ENCODE measurements around the gene ELOVL5.

DNA sequence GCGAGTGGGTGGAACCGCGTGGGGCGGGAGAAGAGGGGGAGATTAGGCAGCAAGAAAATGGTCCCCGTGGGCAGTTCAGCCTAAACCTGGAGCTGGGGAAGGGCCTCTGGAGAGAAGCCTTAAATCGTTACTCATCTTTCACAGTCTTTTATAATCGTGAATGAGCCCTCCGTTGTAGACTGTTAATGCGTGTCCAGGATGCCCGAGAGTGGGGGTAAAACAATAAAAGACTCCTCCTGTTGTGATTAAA, 11.0 kb upstream of the ELOVL5 start:
- TF ChIP-seq, protein P1, sequence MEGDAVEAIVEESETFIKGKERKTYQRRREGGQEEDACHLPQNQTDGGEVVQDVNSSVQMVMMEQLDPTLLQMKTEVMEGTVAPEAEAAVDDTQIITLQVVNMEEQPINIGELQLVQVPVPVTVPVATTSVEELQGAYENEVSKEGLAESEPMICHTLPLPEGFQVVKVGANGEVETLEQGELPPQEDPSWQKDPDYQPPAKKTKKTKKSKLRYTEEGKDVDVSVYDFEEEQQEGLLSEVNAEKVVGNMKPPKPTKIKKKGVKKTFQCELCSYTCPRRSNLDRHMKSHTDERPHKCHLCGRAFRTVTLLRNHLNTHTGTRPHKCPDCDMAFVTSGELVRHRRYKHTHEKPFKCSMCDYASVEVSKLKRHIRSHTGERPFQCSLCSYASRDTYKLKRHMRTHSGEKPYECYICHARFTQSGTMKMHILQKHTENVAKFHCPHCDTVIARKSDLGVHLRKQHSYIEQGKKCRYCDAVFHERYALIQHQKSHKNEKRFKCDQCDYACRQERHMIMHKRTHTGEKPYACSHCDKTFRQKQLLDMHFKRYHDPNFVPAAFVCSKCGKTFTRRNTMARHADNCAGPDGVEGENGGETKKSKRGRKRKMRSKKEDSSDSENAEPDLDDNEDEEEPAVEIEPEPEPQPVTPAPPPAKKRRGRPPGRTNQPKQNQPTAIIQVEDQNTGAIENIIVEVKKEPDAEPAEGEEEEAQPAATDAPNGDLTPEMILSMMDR (IDR thresholded peaks at IDR 0.05; ENCODE audit: insufficient read depth, low read depth, low read length) = no peak
- TF ChIP-seq EZH2 (IDR thresholded peaks at IDR 0.05; ENCODE audit: insufficient read depth, low read length) = no peak

Measured in astrocyte (in vitro differentiated cells and primary cell).